ENCODE results near the gene FNDC3B. TPM values are rescaled to one million over a fixed set of nuclear protein-coding genes. Genes with fewer than 3 reads are reported as not detected.

Gene FNDC3B
- total and polyA plus RNA-seq, 2 donors (not counting 1 experiment from before 2014, with no cell fraction given) = 1.2 to 9.2 TPM

DNA sequence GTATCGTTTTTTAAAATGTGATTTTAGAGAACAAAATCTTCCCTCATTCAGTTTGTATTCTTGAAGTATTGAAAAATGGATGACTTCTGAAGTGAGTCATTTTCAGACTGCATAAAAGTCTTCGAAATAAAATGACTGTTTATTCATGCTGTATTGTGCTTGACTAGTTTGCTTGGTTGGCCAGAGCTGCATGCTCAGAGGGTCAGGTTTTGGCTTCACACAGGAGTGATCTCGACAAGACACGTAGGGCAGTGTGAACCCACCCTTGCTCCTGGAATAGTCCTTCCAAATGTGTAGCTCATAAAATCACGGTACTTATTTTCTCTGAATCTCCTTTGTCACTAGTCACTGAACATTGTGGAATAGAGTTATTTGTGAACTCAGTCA is 73.3 kb downstream of the FNDC3B start:
- Mint-ChIP-seq H3K4me3 (no peak overlapping the region), H3K27ac (no peak overlapping the region), H3K9me3 (ENCODE audit: insufficient read depth) (no peaks in the 10 kb centered on the region), H3K4me1 (peaks cover 7% of the 10 kb centered on the region), H3K27me3 (peaks cover 55% of the 10 kb centered on the region)
- ATAC-seq (ENCODE audit: low read depth) = no peak
- peaks cover 5% of the 10 kb centered on the region for H4K20me1 ChIP-seq (ENCODE audit: control insufficient read depth, insufficient read depth, low read length, poor library complexity, severe bottlenecking)
- DNase-seq = no peak
- no peak overlapping the region for H2AFZ ChIP-seq (ENCODE audit: insufficient read depth, low read depth, low read length, poor library complexity, severe bottlenecking)
- TF ChIP-seq, protein P1, sequence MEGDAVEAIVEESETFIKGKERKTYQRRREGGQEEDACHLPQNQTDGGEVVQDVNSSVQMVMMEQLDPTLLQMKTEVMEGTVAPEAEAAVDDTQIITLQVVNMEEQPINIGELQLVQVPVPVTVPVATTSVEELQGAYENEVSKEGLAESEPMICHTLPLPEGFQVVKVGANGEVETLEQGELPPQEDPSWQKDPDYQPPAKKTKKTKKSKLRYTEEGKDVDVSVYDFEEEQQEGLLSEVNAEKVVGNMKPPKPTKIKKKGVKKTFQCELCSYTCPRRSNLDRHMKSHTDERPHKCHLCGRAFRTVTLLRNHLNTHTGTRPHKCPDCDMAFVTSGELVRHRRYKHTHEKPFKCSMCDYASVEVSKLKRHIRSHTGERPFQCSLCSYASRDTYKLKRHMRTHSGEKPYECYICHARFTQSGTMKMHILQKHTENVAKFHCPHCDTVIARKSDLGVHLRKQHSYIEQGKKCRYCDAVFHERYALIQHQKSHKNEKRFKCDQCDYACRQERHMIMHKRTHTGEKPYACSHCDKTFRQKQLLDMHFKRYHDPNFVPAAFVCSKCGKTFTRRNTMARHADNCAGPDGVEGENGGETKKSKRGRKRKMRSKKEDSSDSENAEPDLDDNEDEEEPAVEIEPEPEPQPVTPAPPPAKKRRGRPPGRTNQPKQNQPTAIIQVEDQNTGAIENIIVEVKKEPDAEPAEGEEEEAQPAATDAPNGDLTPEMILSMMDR (IDR thresholded peaks at IDR 0.05) = no peak
- TF ChIP-seq EZH2 (IDR thresholded peaks at IDR 0.05; ENCODE audit: borderline replicate concordance, insufficient read depth, low read depth, low read length, poor library complexity, severe bottlenecking) = no peak
- H3K27me3 ChIP-seq (replicated peaks in 1 of 4; ENCODE audit: control extremely low read depth in 1 of 4, control insufficient read depth in 3 of 4, insufficient read depth in 4 of 4, low read length in 3 of 4) = peaks cover 0 to 47% (median 32%) of the 10 kb centered on the region in 4 experiments
- no peak overlapping the region for H3K27ac ChIP-seq (ENCODE audit: low read length in 2 of 2)
- peaks cover 4 to 5% of the 10 kb centered on the region in 2 donors for H3K4me1 ChIP-seq (ENCODE audit: control insufficient read depth in 2 of 2, insufficient read depth in 2 of 2, low read length in 2 of 2)
- no peak overlapping the region for H3K4me3 ChIP-seq (ENCODE audit: control extremely low read depth in 1 of 5, extremely low read depth in 1 of 5, insufficient read depth in 1 of 5, low read depth in 2 of 5, low read length in 4 of 5)
- H3K36me3 ChIP-seq (replicated peaks in 1 of 2; ENCODE audit: control extremely low read depth in 1 of 2, control insufficient read depth in 1 of 2, extremely low read depth in 1 of 2, insufficient read depth in 2 of 2, low read length in 1 of 2) = no peaks in the 10 kb centered on the region
- intact Hi-C loops (cut with micrococcal nuclease) = no loop called here
- POLR2A ChIA-PET = no interaction called here
- 92% methylated on average over 2 of the region's 5 CpGs for WGBS (ENCODE audit: insufficient coverage)
- H3K79me2 ChIP-seq (ENCODE audit: control insufficient read depth, insufficient read depth, low read length) = no peaks in the 10 kb centered on the region
- peaks cover 0 to 1% (median 0%) of the 10 kb centered on the region in 3 donors for H3K9me3 ChIP-seq (ENCODE audit: control extremely low read depth in 1 of 3, control insufficient read depth in 2 of 3, insufficient read depth in 1 of 3, low read length in 2 of 3)
- H3K4me2 ChIP-seq (replicated peaks; ENCODE audit: low read depth, low read length, poor library complexity, severe bottlenecking) = no peak overlapping the region
- CTCF ChIA-PET = interaction anchor here (0.6 to 0.8 kb wide), 2 partner anchors 22 to 33 kb away, joined by 4 read pairs; no protein-coding TSS in a partner anchor
- H3K9ac ChIP-seq (ENCODE audit: low read length) = no peak overlapping the region

DNA sequence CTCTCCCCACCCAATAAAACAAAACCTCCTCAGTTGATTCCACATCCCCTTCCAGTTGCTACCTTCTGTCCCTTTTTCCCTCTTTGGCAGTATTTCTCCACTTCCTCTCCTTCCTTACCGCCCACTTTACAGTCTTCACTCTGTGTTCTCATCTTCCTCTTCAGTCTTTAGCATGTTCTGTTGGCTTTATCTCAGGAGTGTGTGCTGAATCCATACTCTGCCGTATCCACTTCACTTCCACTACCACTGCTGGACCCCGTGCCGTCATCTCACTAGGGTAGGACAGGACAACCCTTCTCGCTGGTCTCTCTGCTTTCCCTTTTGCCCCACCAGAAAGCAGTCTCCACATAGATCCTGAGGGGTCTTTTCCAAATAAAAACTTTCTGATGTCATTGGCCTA is 74.3 kb downstream of the FNDC3B start:
- H3K36me3 ChIP-seq (replicated peaks in 1 of 2; ENCODE audit: control extremely low read depth in 1 of 2, control insufficient read depth in 1 of 2, extremely low read depth in 1 of 2, insufficient read depth in 2 of 2, low read length in 1 of 2) = no peaks in the 10 kb centered on the region
- Mint-ChIP-seq H3K4me1 (peaks cover under 1% of the 10 kb centered on the region), H3K27ac (no peak overlapping the region), H3K4me3 (no peak overlapping the region), H3K27me3 (peaks cover 52% of the 10 kb centered on the region), H3K9me3 (ENCODE audit: insufficient read depth) (no peaks in the 10 kb centered on the region)
- CTCF ChIA-PET = no interaction called here
- H3K9me3 ChIP-seq (ENCODE audit: control extremely low read depth in 1 of 3, control insufficient read depth in 2 of 3, insufficient read depth in 1 of 3, low read length in 2 of 3) = peaks cover 0 to 1% (median 0%) of the 10 kb centered on the region in 3 donors
- POLR2A ChIA-PET = no interaction called here
- H2AFZ ChIP-seq (ENCODE audit: insufficient read depth, low read depth, low read length, poor library complexity, severe bottlenecking) = no peak overlapping the region
- H3K79me2 ChIP-seq (ENCODE audit: control insufficient read depth, insufficient read depth, low read length) = no peaks in the 10 kb centered on the region
- DNase-seq (no peak), ATAC-seq (ENCODE audit: low read depth) (no peak)
- peaks cover 5% of the 10 kb centered on the region for H4K20me1 ChIP-seq (ENCODE audit: control insufficient read depth, insufficient read depth, low read length, poor library complexity, severe bottlenecking)
- H3K27me3 ChIP-seq (replicated peaks in 1 of 4; ENCODE audit: control extremely low read depth in 1 of 4, control insufficient read depth in 3 of 4, insufficient read depth in 4 of 4, low read length in 3 of 4) = peaks cover 0 to 48% (median 25%) of the 10 kb centered on the region in 4 experiments
- H3K4me1 ChIP-seq (ENCODE audit: control insufficient read depth in 2 of 2, insufficient read depth in 2 of 2, low read length in 2 of 2) = no peaks in the 10 kb centered on the region
- TF ChIP-seq EZH2 (IDR thresholded peaks at IDR 0.05; ENCODE audit: borderline replicate concordance, insufficient read depth, low read depth, low read length, poor library complexity, severe bottlenecking) = no peak
- TF ChIP-seq, protein P1 (IDR thresholded peaks at IDR 0.05) = no peak
- no peak overlapping the region for H3K4me3 ChIP-seq (ENCODE audit: control extremely low read depth in 1 of 5, extremely low read depth in 1 of 5, insufficient read depth in 1 of 5, low read depth in 2 of 5, low read length in 4 of 5)
- H3K4me2 ChIP-seq (replicated peaks; ENCODE audit: low read depth, low read length, poor library complexity, severe bottlenecking) = no peak overlapping the region
- WGBS (ENCODE audit: insufficient coverage) = 100% methylated on average over 4 of the region's 5 CpGs
- H3K27ac ChIP-seq (ENCODE audit: low read length in 2 of 2) = no peak overlapping the region
- H3K9ac ChIP-seq (ENCODE audit: low read length) = no peak overlapping the region
- intact Hi-C loops (cut with micrococcal nuclease) = no loop called here

All from B cell (primary cell).